GM19099 (cell line): Measurements from ENCODE around the gene RAB30.

Experiments
- POLR2A ChIP-seq: IDR thresholded peaks from 3 replicates; pipeline ENCODE4 v1.6.1; 2011; ENCODE audit warnings: low read depth; ENCODE audit not compliant: insufficient read length; ENCODE audit errors: extremely low read depth

RAB30 gene

GRCh38 chr11:83056611-83057010 lies 15.1 kb downstream of the RAB30 start:
- no peak for TF ChIP-seq POLR2A

GRCh38 chr11:83056204-83056603 lies 15.5 kb downstream of the RAB30 start:
- no peak for TF ChIP-seq POLR2A

GRCh38 chr11:83054904-83055380 lies 16.8 kb downstream of the RAB30 start:
- TF ChIP-seq POLR2A, result no peak

- TF ChIP-seq POLR2A, result no peak
These were observed 17.7 kb downstream of the RAB30 start for GRCh38 chr11:83054001-83054400.

- no peak for TF ChIP-seq POLR2A
These were observed 19.7 kb downstream of the RAB30 start for GRCh38 chr11:83051760-83052671.

GRCh38 chr11:83047515-83048225 lies 24.0 kb downstream of the RAB30 start:
- no peak for TF ChIP-seq POLR2A

- no peak for TF ChIP-seq POLR2A
These were observed 25.0 kb downstream of the RAB30 start for GRCh38 chr11:83046621-83047172.

- no peak for TF ChIP-seq POLR2A
These were observed 26.6 kb downstream of the RAB30 start for GRCh38 chr11:83044958-83045712.

GRCh38 chr11:83042964-83043711 lies 28.6 kb downstream of the RAB30 start:
- no peak for TF ChIP-seq POLR2A

GRCh38 chr11:83041126-83041525 lies 30.6 kb downstream of the RAB30 start:
- TF ChIP-seq POLR2A, result no peak

- TF ChIP-seq POLR2A, result no peak
These were observed 32.1 kb downstream of the RAB30 start for GRCh38 chr11:83039566-83039965.

GRCh38 chr11:83037877-83038276 lies 33.8 kb downstream of the RAB30 start:
- TF ChIP-seq POLR2A, result no peak

- no peak for TF ChIP-seq POLR2A
These were observed 35.0 kb downstream of the RAB30 start for GRCh38 chr11:83036701-83037100.

GRCh38 chr11:83035070-83035854 lies 36.4 kb downstream of the RAB30 start:
- TF ChIP-seq POLR2A, result no peak

GRCh38 chr11:83034673-83035014 lies 37.1 kb downstream of the RAB30 start:
- TF ChIP-seq POLR2A, result no peak
